HG03064 (cell line): ENCODE measurements around the gene DEFB128.

Source experiments
- ATAC-seq: cut with Tn5 transposase; IDR thresholded peaks from one replicate; pipeline ENCODE4 v1.9.1; 2021; ENCODE audit warnings: low read depth; ENCODE audit not compliant: unreplicated experiment

DEFB128 gene

GRCh38 chr20:164618-165017 is 24.9 kb downstream of the DEFB128 start:
- ATAC-seq = no peak

- no peak for ATAC-seq
Observed at GRCh38 chr20:157154-157553, 32.4 kb downstream of the DEFB128 start, which contains the start of gene DEFB127. TSS of gene DEFB127 (plus strand) at chr20:157454. CDS start at chr20:157545, 91 bp downstream.

GRCh38 chr20:152131-152530 is 37.4 kb downstream of the DEFB128 start:
- ATAC-seq = no peak

GRCh38 chr20:145877-146276 is 43.6 kb downstream of the DEFB128 start:
- ATAC-seq = no peak

GRCh38 chr20:142290-142689 is 47.2 kb downstream of the DEFB128 start, which contains the start of gene DEFB126:
TSS of gene DEFB126 (plus strand) at chr20:142590. CDS start at chr20:142629, 39 bp downstream.
- ATAC-seq = no peak
